ENCODE results near the gene ASGR1. TPM values are rescaled to one million over a fixed set of nuclear protein-coding genes. Genes with fewer than 3 reads are reported as not detected.
"Not testable (repeated sequence)": the region's sequence is repeated elsewhere in the genome, so short reads cannot be mapped to it uniquely, and the experiment has no call there.

Gene ASGR1
- total RNA-seq, 2 donors from 2014 or later, result 1.5 to 2.1 TPM

GRCh38 chr17:7176107-7176840 lies 2.9 kb downstream of the ASGR1 start:
- DNase-seq (no peak), ATAC-seq (replicated peaks in 1 of 2) (no peak)
- peaks cover 11% of the 10 kb centered on the region for H3K27me3 Mint-ChIP-seq (ENCODE audit: low read depth)
- no peaks in the 10 kb centered on the region for H3K36me3 Mint-ChIP-seq (ENCODE audit: insufficient read depth in 2 of 2)
- H3K4me3 Mint-ChIP-seq, result no peak overlapping the region
- no peak overlapping the region for H3K27ac Mint-ChIP-seq
- peaks cover 12% of the 10 kb centered on the region for H3K4me1 Mint-ChIP-seq (ENCODE audit: low read depth)
- H3K9me3 Mint-ChIP-seq, result no peaks in the 10 kb centered on the region

DNA sequence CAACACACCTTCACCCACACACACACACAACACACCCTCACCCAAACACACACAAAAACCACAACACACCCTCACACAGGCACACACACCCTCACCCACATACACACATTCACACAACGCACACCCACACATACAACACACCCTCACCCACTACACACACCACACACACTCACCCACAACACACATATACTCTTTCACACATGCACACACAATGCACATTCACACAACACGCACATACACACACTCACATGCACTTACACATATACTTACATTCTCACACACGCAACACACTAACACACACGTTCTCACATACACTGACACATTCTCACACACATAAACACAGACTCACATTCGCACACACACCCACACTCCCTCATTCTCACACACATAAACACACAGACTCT lies 3.8 kb downstream of the ASGR1 start:
- Mint-ChIP-seq H3K36me3 (ENCODE audit: insufficient read depth in 2 of 2) (no peaks in the 10 kb centered on the region), H3K4me3 (no peak overlapping the region), H3K9me3 (no peaks in the 10 kb centered on the region), H3K4me1 (ENCODE audit: low read depth) (peaks cover 12% of the 10 kb centered on the region), H3K27me3 (ENCODE audit: low read depth) (peaks cover 11% of the 10 kb centered on the region), H3K27ac (no peak overlapping the region)
- ATAC-seq (replicated peaks in 1 of 2) (no peak), DNase-seq (no peak)

- no peak for ATAC-seq (replicated peaks in 1 of 2)
- Mint-ChIP-seq H3K9me3 (no peaks in the 10 kb centered on the region), H3K4me1 (ENCODE audit: low read depth) (peaks cover 12% of the 10 kb centered on the region), H3K4me3 (no peak overlapping the region), H3K27ac (no peak overlapping the region), H3K27me3 (ENCODE audit: low read depth) (peaks cover 11% of the 10 kb centered on the region), H3K36me3 (ENCODE audit: insufficient read depth in 2 of 2) (no peaks in the 10 kb centered on the region)
- DNase-seq, result no peak
These were observed 4.4 kb downstream of the ASGR1 start for GRCh38 chr17:7174603-7175326.

GRCh38 chr17:7173687-7174602 lies 5.2 kb downstream of the ASGR1 start:
- Mint-ChIP-seq H3K9me3 (peaks cover 0 to 4% of the 10 kb centered on the region in 2 donors), H3K4me1 (ENCODE audit: low read depth) (peaks cover 12% of the 10 kb centered on the region), H3K36me3 (ENCODE audit: insufficient read depth in 2 of 2) (no peaks in the 10 kb centered on the region), H3K27me3 (ENCODE audit: low read depth) (peaks cover 11% of the 10 kb centered on the region), H3K4me3 (no peak overlapping the region), H3K27ac (no peak overlapping the region)
- ATAC-seq (replicated peaks in 1 of 2) (peak; percentile 45 to 59), DNase-seq (peak; percentile 35 to 62)

GRCh38 chr17:7172522-7173191 lies 6.5 kb downstream of the ASGR1 start:
- not testable (repeated sequence) for H3K27me3 Mint-ChIP-seq (ENCODE audit: low read depth); H3K36me3 Mint-ChIP-seq (ENCODE audit: insufficient read depth in 2 of 2); DNase-seq; H3K4me1 Mint-ChIP-seq (ENCODE audit: low read depth); H3K27ac Mint-ChIP-seq; H3K4me3 Mint-ChIP-seq; ATAC-seq (replicated peaks in 1 of 2); H3K9me3 Mint-ChIP-seq

DNA sequence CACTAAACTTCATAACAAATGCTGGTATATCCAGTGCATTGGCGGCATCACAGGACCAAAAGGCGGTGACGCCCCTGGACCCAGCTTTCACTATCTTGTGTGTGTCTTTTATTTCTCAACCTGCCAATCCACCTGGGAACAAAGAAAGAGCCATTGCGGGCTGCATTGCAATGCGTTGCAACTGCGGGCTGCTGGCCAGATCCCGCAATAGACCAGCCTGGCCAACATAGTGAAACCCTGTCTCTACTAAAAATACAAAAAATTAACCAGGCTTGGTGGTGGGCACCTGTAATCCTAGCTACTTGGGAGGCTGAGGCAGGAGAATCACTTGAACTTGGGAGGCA lies 9.6 kb downstream of the ASGR1 start:
- not testable (repeated sequence) for H3K9me3 Mint-ChIP-seq; H3K4me3 Mint-ChIP-seq; DNase-seq; H3K36me3 Mint-ChIP-seq (ENCODE audit: insufficient read depth in 2 of 2); H3K4me1 Mint-ChIP-seq (ENCODE audit: low read depth); H3K27me3 Mint-ChIP-seq (ENCODE audit: low read depth); H3K27ac Mint-ChIP-seq; ATAC-seq (replicated peaks in 1 of 2)

DNA sequence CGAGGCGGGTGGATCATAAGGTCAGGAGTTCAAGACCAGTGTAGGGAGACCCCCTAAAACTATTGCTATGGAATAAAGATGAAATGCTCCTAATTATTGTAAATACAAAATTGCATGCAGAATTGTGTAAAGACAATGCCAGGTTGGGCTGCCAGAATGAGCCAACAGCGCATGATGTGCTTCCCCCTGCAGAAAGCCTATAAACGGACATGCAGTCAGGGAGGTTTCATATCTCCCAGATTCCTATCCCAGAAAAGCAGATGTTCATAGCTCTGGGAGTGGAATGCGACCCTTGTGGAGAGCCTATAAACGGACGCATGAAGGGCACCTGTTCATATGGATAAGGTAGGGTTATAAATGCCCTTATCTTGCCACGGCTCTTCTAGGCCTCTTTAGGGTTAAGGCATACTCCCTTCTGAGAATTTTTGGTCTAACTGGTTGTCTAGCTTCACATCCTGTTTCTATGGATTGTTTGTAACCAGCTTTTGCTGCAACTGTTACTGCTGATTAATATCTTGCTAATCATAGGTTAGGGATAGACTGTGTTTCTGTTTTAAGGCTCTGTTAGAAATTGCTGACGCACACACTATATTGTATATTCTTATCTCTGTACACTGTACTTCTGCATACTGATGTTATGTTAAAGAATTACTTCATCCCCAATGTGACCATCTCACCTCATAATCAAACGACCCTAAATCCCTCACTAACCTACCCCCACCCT lies 10.2 kb downstream of the ASGR1 start:
- not testable (repeated sequence) for H3K27me3 Mint-ChIP-seq (ENCODE audit: low read depth); H3K36me3 Mint-ChIP-seq (ENCODE audit: insufficient read depth in 2 of 2); DNase-seq; H3K4me1 Mint-ChIP-seq (ENCODE audit: low read depth); H3K27ac Mint-ChIP-seq; H3K9me3 Mint-ChIP-seq; H3K4me3 Mint-ChIP-seq; ATAC-seq (replicated peaks in 1 of 2)

GRCh38 chr17:7167832-7168231 lies 11.3 kb downstream of the ASGR1 start:
- ATAC-seq (replicated peaks in 1 of 2), result no peak
- H3K9me3 Mint-ChIP-seq, result peaks cover 0 to 4% of the 10 kb centered on the region in 2 donors
- no peaks in the 10 kb centered on the region for H3K27me3 Mint-ChIP-seq (ENCODE audit: low read depth)

GRCh38 chr17:7166873-7167272 lies 12.3 kb downstream of the ASGR1 start:
- no peaks in the 10 kb centered on the region for H3K4me1 Mint-ChIP-seq (ENCODE audit: low read depth)
- no peaks in the 10 kb centered on the region for H3K27me3 Mint-ChIP-seq (ENCODE audit: low read depth)
- DNase-seq, result no peak

More at GRCh38 chr17:7167832-7168231, 11.3 kb downstream of the ASGR1 start:
- no peak for DNase-seq
- Mint-ChIP-seq H3K4me3 (no peak overlapping the region), H3K4me1 (ENCODE audit: low read depth) (no peaks in the 10 kb centered on the region), H3K36me3 (ENCODE audit: insufficient read depth in 2 of 2) (no peaks in the 10 kb centered on the region), H3K27ac (no peak overlapping the region)

DNA sequence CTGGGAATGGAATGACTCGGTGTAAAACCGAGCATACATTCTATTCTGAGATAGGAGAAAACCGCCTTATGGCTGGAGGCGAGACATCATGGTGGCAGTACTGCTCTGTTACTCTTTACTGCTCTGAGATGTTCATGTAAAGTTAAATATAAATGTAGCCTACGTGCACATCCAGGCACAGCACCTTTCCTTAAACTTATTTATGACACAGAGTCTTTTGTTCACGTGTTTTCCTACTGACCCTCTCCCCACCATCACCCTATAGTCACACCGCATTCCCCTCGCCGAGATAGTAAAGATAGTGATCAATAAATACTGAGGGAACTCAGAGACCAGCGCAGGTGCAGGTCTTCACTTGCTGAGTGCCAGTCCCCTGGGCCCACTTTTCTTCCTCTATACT lies 19.6 kb downstream of the ASGR1 start:
- not testable (repeated sequence) for H3K36me3 Mint-ChIP-seq (ENCODE audit: insufficient read depth in 2 of 2); ATAC-seq (replicated peaks in 1 of 2)

More at GRCh38 chr17:7166873-7167272, 12.3 kb downstream of the ASGR1 start:
- Mint-ChIP-seq H3K36me3 (ENCODE audit: insufficient read depth in 2 of 2) (no peaks in the 10 kb centered on the region), H3K9me3 (peaks cover 0 to 4% of the 10 kb centered on the region in 2 donors), H3K27ac (no peak overlapping the region), H3K4me3 (no peak overlapping the region)
- no peak for ATAC-seq (replicated peaks in 1 of 2)

GRCh38 chr17:7158424-7158823 lies 20.7 kb downstream of the ASGR1 start:
- H3K27ac Mint-ChIP-seq; H3K27me3 Mint-ChIP-seq (ENCODE audit: low read depth); H3K4me3 Mint-ChIP-seq; DNase-seq; H3K36me3 Mint-ChIP-seq (ENCODE audit: insufficient read depth in 2 of 2); H3K4me1 Mint-ChIP-seq (ENCODE audit: low read depth); ATAC-seq (replicated peaks in 1 of 2); H3K9me3 Mint-ChIP-seq: not testable (repeated sequence)

More for the DNA sequence above, 19.6 kb downstream of the ASGR1 start:
- not testable (repeated sequence) for H3K4me1 Mint-ChIP-seq (ENCODE audit: low read depth); H3K27me3 Mint-ChIP-seq (ENCODE audit: low read depth); H3K9me3 Mint-ChIP-seq; H3K4me3 Mint-ChIP-seq; H3K27ac Mint-ChIP-seq; DNase-seq

GRCh38 chr17:7156342-7156940 lies 22.7 kb downstream of the ASGR1 start:
- Mint-ChIP-seq H3K27ac (no peak overlapping the region), H3K36me3 (ENCODE audit: insufficient read depth in 2 of 2) (no peaks in the 10 kb centered on the region), H3K4me1 (ENCODE audit: low read depth) (no peaks in the 10 kb centered on the region), H3K4me3 (no peak overlapping the region), H3K9me3 (no peaks in the 10 kb centered on the region), H3K27me3 (ENCODE audit: low read depth) (peaks cover 5% of the 10 kb centered on the region)
- DNase-seq (no peak), ATAC-seq (replicated peaks in 1 of 2) (no peak)
